GM11168 (cell line): ENCODE data around the gene MON1B.

ENCODE experiments used
- in situ Hi-C: fragments of 300-500 bp; cut with MboI; formaldehyde crosslinking; loops from one replicate; pipeline ENCODE4 v1.12.0; 2022; ENCODE audit warnings: low sequenced_read_pairs; ENCODE audit not compliant: unreplicated experiment

The MON1B gene

DNA sequence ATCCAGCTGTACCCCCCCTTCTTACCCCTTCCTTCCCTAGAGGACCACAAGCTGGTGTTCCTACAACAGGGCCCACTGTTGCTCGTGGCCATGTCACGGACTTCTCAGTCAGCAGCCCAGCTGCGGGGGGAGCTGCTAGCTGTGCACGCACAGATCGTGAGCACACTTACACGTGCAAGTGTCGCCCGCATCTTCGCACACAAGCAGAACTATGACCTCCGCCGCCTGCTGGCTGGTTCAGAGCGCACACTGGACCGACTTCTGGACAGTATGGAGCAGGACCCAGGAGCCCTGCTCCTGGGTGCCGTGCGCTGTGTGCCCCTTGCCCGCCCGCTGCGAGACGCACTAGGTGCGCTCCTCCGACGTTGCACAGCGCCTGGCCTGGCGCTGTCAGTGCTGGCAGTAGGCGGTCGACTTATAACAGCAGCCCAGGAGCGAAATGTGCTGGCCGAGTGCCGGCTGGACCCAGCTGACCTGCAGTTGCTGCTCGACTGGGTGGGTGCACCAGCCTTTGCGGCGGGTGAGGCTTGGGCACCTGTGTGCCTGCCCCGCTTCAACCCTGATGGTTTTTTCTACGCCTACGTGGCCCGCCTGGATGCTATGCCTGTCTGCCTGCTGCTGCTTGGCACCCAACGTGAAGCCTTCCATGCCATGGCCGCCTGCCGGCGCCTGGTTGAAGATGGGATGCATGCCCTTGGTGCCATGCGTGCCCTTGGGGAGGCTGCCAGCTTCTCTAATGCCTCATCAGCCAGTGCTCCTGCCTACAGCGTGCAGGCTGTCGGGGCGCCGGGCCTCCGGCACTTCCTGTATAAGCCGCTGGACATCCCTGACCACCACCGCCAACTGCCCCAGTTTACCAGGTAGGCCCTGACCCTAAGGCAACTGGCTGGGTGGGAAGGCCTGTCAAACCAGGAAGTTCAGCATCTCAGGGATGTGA is 3.6 kb downstream of the MON1B start:
- in situ Hi-C loops: no loop called here

DNA sequence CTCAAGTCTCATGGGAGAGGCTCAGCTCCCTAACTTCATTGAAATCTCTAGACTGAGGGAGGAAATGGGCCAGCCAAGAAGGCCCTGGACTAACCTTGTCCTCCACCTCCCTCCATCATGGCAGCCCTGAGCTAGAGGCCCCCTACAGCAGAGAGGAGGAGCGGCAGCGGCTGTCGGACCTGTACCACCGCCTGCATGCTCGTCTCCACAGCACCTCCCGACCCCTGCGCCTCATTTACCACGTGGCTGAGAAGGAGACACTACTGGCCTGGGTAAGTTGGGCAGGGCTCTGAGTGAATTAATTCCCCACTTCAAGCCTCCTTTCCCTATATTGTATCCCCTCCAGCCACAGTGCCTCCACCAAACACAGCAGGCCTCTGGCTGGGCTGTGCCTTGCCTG is 4.4 kb downstream of the MON1B start:
- in situ Hi-C loops: no loop called here

DNA sequence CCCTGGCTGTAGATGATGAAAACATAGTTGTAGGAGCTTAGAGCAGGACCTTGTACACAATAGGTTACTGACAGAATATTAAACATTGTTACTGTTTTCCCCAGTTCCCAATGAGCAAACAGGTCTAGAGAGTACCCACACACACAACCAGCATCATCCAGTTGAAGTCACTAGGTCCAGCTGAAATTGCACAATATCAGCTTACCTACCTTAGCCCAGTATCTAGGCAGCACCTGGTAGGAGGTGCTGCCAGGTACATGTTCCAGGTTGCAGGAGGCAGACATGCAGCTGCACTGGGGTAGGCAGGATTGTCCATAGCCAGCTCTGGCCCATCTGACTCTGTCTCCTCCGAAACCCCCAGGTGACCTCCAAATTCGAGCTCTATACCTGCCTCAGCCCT is 6.8 kb downstream of the MON1B start:
- in situ Hi-C loops: no loop called here

DNA sequence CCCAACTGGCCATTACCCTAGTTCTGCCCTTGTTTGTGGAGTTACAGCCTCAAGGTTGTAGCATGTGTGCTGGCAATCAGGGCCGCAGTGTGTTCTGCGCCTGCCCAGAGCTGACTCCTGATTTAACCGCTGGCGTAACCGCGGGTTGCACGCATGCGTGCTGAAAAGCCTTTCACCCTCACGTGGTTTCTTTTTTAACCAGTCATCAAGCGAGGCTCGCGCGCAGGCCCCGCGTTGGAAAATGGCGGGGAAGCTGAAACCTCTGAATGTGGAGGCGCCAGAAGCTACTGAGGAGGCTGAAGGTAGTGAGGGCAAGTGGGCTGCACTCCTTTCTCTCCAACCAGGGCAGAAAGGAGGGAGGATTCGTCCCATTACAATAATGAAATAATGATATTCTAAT is 8.2 kb downstream of the MON1B start, which contains the start of gene SYCE1L:
Gene SYCE1L (plus strand): TSS at position 198 of the 400 bp plus-strand sequence. CDS start 44 bp downstream, at position 242.
- in situ Hi-C loops: no loop called here

DNA sequence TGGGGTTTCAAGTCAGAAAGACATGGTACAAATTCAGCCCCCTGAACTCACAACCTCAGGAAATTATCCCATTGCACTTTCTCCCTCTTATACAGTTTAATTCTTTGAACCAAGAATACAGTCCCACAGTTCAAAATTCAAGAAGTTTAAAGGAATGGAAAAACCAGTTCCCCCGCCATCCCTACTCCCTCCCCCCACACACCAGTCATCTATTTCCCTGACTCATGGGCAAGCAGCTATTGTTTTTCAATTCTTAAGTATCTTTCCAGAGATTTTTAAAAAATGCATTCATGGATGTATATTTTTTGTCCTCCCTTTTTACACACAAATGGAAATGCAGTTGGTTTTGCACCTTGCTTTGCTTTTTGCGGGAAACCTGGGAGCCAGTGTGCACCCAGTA is 15.5 kb downstream of the MON1B start:
- in situ Hi-C loops: no loop called here

DNA sequence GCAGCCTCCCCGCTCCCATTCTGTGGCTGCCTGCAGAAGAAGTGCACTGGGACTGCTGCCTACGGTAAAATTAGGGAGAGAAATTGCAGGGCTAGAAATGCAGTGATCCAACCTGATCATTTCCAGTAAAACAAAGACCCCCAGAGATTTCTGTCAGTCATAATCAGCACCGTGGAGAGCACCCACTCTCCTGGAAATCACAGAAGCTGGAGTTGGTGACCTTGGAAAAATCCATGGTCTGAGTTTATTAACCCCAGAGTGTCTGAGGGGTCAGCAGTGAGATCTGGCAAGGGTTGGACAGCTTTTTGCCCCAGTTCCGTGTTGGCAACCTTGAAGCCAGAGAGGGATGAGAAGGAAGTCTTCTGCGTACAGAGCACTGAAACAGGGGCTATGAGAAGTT is 16.0 kb downstream of the MON1B start:
- in situ Hi-C loops: no loop called here

DNA sequence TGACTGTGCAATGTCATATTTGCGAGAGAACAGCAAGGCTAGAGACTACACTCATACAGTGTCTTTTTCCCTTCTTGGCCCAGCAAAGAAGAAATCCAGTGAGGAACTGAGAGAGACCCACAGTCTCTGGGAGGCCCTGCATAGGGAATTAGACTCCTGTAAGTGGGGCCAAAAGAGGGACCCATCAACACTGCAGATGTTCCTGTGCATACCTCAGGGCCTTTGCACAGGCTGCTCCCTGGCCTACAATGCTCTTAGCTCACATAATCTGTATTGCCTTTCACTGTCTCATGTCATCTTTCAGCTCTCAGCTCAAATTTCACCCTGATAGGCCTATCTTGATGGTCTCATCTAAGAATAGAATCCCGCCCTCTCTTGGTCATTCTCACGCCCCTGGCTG is 17.4 kb downstream of the MON1B start:
- in situ Hi-C loops: no loop called here

DNA sequence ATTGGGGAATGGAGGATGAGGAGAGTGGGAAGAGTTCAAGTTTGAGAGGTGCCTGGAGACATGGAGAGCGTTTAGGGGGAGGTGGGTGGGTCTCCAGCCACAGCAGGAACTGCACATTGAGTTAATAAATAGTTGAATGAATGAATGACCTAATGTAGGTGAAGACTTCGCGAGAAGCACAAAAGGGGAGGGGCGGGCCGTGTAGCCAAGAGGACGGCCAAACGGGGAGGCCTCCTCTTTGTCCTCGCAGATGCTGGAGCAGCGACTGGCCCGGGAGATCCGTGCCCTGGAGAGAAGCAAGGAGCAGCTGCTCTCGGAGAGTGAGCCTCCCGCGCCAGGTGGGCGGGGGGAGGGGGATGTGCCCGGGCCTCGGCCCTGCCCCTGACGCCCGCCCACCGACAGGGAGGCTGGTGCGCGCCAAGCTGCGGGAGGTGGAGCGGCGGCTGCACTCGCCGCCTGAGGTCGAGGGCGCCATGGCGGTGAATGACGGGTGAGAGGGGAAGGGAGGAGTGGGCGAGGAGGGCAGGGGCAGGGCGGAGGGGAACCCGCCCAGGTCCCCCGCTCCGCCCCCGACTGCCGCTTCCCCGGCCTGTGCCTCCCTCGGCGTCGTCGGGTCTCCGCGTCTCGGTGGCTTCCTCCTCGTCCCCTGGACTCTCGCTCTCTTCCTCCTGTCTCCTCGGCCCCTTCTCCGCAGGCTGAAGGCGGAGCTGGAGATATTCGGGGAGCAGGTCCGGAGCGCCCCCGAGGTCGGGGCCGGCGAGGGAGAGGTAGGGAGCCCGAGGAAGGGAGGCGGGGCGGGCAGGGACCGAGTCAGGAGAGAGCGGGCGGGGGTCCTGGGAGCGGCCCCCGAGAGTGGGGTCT is 21.1 kb downstream of the MON1B start:
- in situ Hi-C loops: no loop called here

DNA sequence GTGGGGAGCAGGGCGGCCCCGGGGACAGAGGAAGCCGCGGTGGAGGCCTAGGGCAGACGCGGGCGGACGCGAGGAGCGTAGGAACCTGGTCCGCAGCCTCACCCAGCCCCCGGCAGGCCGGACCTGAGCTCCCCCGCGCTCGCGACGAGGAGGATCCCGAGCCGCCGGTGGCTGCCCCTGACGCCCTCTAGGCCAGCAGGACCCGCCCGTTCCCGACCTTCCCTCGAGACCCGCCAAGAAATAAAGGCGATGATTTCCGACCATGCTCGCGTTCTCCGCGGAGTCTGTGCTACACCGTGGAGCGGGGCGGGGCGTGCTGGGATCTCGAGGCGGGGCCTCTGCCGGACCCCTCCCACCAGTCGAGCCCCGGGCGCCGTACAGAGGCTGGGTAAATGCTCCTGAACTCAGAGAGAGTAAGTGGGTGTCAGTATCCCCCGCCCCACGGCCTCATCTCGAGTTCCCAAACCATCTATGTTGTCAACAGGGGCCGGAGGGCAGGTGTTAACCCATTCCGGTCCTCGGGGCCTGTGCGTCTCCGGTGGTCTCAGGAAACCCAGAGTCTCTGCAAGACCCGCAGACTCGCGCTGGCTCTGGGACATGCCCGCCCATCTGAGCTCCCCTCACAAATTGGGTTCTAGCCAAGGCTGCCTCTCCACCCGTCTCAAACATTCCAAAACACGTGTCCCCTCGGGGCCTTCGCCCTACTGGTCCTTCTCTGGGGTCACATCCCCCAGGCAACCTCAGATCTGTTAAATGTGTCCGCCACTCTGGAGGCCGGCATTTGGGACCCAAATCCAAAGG is 22.0 kb downstream of the MON1B start:
- in situ Hi-C loops: no loop called here

DNA sequence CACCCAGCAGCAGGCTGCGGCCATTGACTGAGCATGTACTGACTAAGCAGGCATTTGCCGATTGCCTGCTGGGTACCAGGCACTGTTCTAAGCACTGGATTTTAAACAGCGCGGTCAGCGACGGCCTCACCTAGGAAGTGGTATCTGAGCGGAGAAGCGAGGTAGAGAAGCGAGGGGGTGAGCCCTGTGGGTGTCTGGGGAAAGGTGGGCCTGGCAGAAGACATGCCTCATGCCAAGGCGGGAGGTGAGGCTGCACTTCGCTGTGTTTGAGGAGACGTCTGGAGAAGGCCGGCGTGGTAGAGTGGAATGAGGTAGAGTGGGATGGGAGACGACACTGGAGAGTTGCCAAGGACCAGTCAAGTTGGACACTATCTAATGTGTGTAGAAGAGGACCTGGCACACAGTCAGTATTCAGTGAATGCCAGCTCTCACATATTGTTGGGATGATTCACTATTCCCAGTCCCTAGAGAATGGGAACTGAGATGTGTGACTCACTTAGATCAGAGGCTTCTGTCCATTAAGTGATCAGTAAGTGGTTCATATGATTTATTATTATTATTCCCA is 22.6 kb downstream of the MON1B start:
- in situ Hi-C loops: no loop called here

DNA sequence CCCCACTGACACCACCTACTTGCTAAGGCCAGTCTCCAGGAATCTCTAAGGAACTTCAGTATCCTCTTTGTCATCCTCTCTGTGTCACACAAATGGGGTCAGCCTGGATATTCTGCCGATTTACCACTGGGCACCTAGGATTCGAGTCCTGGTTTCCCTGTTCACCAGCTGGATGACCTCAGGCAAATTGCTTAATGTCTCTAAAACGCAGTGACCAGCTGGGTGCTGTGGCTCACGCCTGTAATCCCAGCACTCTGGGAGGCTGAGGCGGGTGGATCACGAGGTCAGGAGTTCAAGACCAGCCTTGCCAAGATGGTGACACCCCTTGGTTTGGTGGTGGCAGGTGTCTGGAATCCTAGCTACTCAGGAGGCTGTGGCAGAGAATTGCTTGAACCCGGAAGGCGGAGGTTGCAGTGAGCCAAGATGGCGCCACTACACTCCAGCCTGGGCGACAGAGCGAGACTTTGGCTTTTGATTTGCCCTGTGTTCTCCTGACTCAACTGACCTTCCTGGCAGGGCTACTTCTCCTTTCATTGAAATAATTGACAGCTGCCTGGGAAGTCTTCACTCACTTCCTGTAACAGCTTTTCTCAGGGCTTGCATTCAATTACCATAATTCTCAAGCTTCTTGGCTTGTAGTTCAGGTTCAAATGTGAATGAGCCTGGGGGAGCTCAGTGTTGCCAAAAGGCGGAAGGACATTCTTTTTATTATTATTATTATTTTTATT is 23.6 kb downstream of the MON1B start:
- in situ Hi-C loops: no loop called here

DNA sequence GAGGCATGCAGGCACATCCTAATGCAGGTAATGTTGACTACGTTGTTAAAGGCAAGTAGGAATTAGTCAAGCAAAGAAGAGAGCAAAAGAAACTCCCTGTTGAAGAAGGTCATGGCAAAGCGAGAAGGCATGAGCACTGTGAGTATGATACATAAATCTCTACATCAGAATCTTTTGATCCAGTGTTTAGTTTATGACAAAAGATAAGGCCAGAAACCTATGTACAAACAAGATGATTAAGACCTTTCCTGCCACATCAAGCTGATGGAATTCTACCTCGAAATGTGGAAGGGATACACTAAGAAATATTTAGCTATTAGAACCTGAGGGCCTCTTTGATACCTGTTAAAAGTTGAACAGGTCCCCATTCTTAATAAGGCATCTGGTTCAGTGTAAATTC is 28.4 kb downstream of the MON1B start:
- in situ Hi-C loops: no loop called here

DNA sequence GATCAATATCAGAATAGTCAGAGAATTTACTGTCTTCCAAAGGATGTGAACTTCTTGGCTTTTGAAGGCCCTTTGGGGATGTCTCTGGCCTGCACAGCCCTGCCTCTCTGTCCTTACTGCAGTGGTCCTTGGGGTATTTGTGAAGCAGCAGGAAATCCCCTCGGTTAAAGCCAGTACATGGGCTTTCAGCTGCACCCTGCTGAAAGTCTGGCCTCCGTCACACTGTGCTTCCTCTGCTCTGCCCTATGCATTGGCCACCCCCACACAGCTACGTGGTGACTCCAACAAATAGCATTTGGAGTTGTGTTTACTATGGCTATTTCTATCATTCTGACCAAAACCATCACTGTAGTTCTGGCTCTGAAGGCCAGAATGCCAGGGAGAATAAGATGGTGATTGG is 29.4 kb downstream of the MON1B start:
- in situ Hi-C loops: no loop called here

DNA sequence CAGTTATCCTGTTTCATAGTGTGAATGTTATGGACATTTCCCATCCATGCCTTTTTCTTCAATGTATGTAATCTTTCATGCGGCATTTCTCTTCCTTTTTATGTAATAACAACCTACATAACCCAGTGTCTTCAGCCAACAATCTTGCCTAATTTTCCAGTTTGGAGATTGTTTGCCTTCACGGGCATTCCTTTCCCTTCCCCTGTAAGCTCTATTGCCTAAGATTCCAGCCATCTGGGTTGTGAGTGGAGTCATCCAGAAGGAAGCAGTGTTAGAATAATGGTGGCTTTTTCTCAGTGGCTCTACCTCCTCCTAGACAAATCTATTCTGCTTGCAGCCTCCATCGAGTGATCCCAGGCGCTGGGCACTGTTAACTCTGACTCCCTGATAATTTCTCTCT is 30.5 kb downstream of the MON1B start:
- in situ Hi-C loops: no loop called here

DNA sequence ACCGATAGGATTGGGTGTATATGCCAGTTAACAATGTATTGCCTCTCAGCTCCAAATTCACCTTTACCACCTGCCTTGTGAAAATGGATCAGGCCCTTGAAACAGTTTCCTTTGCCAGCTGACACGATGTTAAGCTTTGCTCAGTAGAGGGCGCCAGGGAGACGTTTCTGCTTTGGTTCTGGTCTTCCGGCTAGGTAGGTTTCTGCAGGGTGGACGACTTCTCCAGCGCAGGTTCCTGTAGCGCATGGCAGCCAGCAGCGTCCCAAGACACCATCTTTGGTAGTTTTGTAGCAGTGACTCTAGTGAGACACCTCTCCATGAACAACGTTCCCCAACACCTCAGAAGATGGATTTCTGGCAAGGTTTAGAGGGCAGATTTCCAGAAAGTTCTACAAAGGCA is 32.2 kb downstream of the MON1B start:
- in situ Hi-C loops: no loop called here

DNA sequence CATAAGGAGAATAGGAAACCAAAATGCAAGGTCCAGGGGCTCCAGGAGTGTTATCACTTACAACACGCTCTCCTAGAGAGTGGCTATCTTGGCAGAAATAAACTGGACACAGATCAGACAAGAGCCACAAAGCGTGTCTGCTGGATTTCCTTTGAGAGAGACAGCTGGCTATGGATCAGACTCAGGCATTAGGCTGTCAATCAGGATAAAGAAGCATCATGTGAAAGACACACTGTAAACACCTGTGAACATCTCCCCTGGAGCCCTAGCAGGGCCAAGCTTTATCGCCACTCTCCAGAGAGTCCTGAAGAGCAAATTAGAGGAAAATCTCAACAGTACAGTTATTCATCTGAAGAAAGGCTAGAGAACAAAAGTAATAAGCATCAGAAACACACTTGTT is 34.2 kb downstream of the MON1B start:
- in situ Hi-C loops: loop anchor here (5.0 kb wide), 1 partner anchor 362 kb away; no protein-coding TSS in a partner anchor

DNA sequence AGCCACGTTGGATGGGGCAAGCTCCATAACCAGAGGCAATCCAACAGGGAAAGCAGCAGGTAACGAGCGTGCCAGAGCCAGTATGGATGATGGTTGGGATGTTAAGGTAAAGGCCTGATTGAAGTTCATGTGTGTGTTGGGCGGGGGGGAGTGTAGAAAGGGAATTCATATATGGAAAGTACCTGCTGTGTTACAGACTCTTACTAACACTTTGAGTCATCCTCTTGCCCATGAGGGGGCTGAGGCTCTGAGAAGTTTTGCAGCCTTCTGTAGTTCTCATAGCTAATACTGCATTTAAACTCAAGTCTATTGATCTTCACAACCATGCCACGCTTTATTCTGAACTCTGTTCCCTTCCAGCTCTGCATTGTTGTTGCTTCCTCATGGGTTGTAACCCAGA is 36.8 kb downstream of the MON1B start:
- in situ Hi-C loops: loop anchor here (5.0 kb wide), 1 partner anchor 360 kb away; no protein-coding TSS in a partner anchor

DNA sequence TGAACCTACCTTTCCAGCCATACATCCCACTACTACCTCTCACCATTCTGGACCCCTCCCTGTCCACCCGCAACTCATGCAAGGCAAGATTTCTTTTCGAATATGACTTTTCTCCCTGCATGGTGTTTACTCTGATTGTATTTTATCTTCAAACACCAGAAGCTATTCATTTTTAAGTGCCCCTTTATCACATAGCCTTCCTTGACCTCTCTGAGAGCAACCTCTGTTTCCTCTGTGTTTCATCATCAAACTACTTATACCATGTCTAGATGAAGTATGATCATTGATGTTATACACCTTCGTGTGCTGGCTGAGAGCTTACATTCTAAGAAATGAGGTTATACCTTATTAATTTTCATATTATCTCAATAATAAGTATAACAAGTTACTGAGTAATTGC is 40.1 kb downstream of the MON1B start:
- in situ Hi-C loops: no loop called here

DNA sequence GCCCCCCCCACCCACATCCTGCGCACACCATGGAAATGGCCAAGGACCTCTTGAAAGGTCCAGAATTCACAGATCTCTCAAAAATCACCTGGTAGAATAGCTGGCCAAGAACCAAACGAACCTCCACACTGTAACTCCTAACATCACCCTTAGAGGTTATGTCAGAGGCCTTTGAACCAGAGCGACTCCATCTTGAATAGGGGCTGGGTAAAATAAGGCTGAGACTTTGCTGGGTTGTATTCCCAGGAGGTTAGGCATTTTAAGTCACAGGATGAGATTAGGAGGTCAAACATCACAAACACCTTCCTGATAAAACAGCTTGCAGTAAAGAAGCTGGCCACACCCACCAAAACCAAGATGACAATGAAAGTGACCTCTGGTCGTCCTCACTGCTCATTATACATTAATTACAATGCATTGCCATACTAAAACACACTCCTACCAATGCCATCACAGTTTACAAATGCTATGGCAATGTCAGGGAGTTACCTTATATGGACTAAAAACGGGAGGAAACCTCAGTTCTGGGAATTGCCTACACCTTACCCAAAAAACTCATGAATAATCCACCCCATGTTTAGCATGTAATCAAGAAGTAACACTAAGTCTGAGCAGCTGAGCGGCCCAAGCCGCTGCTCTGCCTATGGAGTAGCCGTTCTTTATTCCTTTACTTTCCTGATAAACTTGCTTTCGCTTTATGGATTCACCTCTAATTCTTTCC is 43.0 kb downstream of the MON1B start:
- in situ Hi-C loops: no loop called here
